ENCODE data around the gene MUC12. TPM values are rescaled to one million over a fixed set of nuclear protein-coding genes. Genes with fewer than 3 reads are reported as not detected.
"Not testable (repeated sequence)": the region's sequence is repeated elsewhere in the genome, so short reads cannot be mapped to it uniquely, and the experiment has no call there.

MUC12 gene
- total and polyA plus RNA-seq, 2 of the 8 experiments (the other 6 are each of a cell fraction or from before 2014, with no cell fraction given): 7.7 to 16.2 TPM

DNA sequence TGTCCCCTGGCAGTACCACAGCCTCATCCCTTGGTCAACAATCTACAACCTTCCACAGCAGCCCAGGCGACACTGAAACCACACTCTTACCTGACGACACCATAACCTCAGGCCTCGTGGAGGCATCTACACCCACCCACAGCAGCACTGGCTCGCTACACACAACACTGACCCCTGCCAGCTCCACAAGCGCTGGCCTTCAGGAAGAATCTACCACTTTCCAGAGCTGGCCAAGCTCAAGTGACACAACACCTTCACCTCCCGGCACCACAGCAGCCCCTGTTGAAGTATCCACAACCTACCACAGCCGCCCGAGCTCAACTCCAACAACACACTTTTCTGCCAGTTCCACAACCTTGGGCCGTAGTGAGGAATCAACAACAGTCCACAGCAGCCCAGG, 30.0 kb downstream of the MUC12 start:
- POLR2A ChIA-PET (ENCODE audit: partially characterized antibody); H2BK120ac ChIP-seq (replicated peaks; ENCODE audit: low read depth, low read length); FAIRE-seq; H3K9me3 ChIP-seq (ENCODE audit: insufficient read depth in 2 of 2, low read depth in 1 of 2, low read length in 1 of 2); DNase-seq (ENCODE audit: low read depth in 1 of 2, low spot score in 2 of 2); H3K79me1 ChIP-seq (ENCODE audit: low read depth, low read length); H3K4me1 ChIP-seq (replicated peaks in 1 of 4; ENCODE audit: control insufficient read depth in 3 of 4, insufficient read depth in 4 of 4, low read length in 3 of 4); H2BK12ac ChIP-seq (ENCODE audit: low read depth, low read length); H2AK5ac ChIP-seq (ENCODE audit: low read depth, low read length); H3K4me3 ChIP-seq (ENCODE audit: extremely low read depth in 1 of 4, insufficient read depth in 2 of 4, low read depth in 3 of 4, low read length in 4 of 4); H2BK5ac ChIP-seq (ENCODE audit: low read depth, low read length); H3K36me3 ChIP-seq (ENCODE audit: control insufficient read depth in 2 of 4, insufficient read depth in 4 of 4, low read length in 3 of 4); H3K4ac ChIP-seq (replicated peaks; ENCODE audit: insufficient read length, low read depth, low read length); H3K18ac ChIP-seq (ENCODE audit: extremely low read depth, low read length); H4K20me1 ChIP-seq (replicated peaks in 1 of 2; ENCODE audit: control insufficient read depth in 1 of 2, insufficient read depth in 2 of 2, low read length in 2 of 2); H2BK15ac ChIP-seq (ENCODE audit: low read length); H3K56ac ChIP-seq (replicated peaks; ENCODE audit: insufficient read length, low read depth, low read length); H4K91ac ChIP-seq (replicated peaks; ENCODE audit: insufficient read length, low read length); H3K23ac ChIP-seq (ENCODE audit: insufficient read length); H3K14ac ChIP-seq (ENCODE audit: insufficient read length); H3K27me3 ChIP-seq (replicated peaks in 1 of 4; ENCODE audit: control insufficient read depth in 3 of 4, extremely low read depth in 1 of 4, insufficient read depth in 3 of 4, low read length in 3 of 4); CTCF ChIA-PET (ENCODE audit: partially characterized antibody); H2BK20ac ChIP-seq (ENCODE audit: low read length); H3K9ac ChIP-seq (replicated peaks in 1 of 4; ENCODE audit: extremely low read depth in 1 of 4, low read depth in 3 of 4, low read length in 3 of 4); H3K27ac ChIP-seq (ENCODE audit: low read depth, low read length); H3K79me2 ChIP-seq (ENCODE audit: control insufficient read depth in 1 of 2, insufficient read depth in 2 of 2, low read length in 2 of 2); H3K23me2 ChIP-seq (ENCODE audit: low read depth, low read length); H4K5ac ChIP-seq (ENCODE audit: insufficient read length, low read depth, low read length); H4K8ac ChIP-seq (ENCODE audit: extremely low read depth, insufficient read depth, low read length); H3K4me2 ChIP-seq (ENCODE audit: insufficient read depth in 1 of 2, low read depth in 2 of 2, low read length in 2 of 2); H2AFZ ChIP-seq (ENCODE audit: low read length): not testable (repeated sequence)
- WGBS, 2 experiments (ENCODE audit: extremely low coverage in 1 of 2, insufficient coverage in 1 of 2, insufficient read length in 1 of 2, insufficient replicate concordance in 2 of 2, low coverage in 1 of 2, low lambda C conversion rate in 2 of 2, missing lambda C conversion rate in 1 of 2): no CpG with 5 or more reads among the region's 9 CpGs

DNA sequence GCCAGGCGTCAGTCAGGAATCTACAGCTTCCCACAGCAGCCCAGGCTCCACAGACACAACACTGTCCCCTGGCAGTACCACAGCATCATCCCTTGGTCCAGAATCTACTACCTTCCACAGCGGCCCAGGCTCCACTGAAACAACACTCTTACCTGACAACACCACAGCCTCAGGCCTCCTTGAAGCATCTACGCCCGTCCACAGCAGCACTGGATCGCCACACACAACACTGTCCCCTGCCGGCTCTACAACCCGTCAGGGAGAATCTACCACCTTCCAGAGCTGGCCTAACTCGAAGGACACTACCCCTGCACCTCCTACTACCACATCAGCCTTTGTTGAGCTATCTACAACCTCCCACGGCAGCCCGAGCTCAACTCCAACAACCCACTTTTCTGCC, 30.7 kb downstream of the MUC12 start:
- H3K79me1 ChIP-seq (ENCODE audit: low read depth, low read length); H3K27me3 ChIP-seq (replicated peaks in 1 of 4; ENCODE audit: control insufficient read depth in 3 of 4, extremely low read depth in 1 of 4, insufficient read depth in 3 of 4, low read length in 3 of 4); H4K8ac ChIP-seq (ENCODE audit: extremely low read depth, insufficient read depth, low read length); H3K14ac ChIP-seq (ENCODE audit: insufficient read length); H3K27ac ChIP-seq (ENCODE audit: low read depth, low read length); H2AK5ac ChIP-seq (ENCODE audit: low read depth, low read length); H4K5ac ChIP-seq (ENCODE audit: insufficient read length, low read depth, low read length); H3K56ac ChIP-seq (replicated peaks; ENCODE audit: insufficient read length, low read depth, low read length); H2AFZ ChIP-seq (ENCODE audit: low read length); H2BK20ac ChIP-seq (ENCODE audit: low read length); CTCF ChIA-PET (ENCODE audit: partially characterized antibody); H3K23me2 ChIP-seq (ENCODE audit: low read depth, low read length); H2BK12ac ChIP-seq (ENCODE audit: low read depth, low read length); POLR2A ChIA-PET (ENCODE audit: partially characterized antibody); H4K20me1 ChIP-seq (replicated peaks in 1 of 2; ENCODE audit: control insufficient read depth in 1 of 2, insufficient read depth in 2 of 2, low read length in 2 of 2); H3K18ac ChIP-seq (ENCODE audit: extremely low read depth, low read length); H3K4me3 ChIP-seq (ENCODE audit: extremely low read depth in 1 of 4, insufficient read depth in 2 of 4, low read depth in 3 of 4, low read length in 4 of 4); H3K4ac ChIP-seq (replicated peaks; ENCODE audit: insufficient read length, low read depth, low read length); H3K9me3 ChIP-seq (ENCODE audit: insufficient read depth in 2 of 2, low read depth in 1 of 2, low read length in 1 of 2); DNase-seq (ENCODE audit: low read depth in 1 of 2, low spot score in 2 of 2); H3K4me1 ChIP-seq (replicated peaks in 1 of 4; ENCODE audit: control insufficient read depth in 3 of 4, insufficient read depth in 4 of 4, low read length in 3 of 4); H3K23ac ChIP-seq (ENCODE audit: insufficient read length); H4K91ac ChIP-seq (replicated peaks; ENCODE audit: insufficient read length, low read length); H2BK5ac ChIP-seq (ENCODE audit: low read depth, low read length); H3K36me3 ChIP-seq (ENCODE audit: control insufficient read depth in 2 of 4, insufficient read depth in 4 of 4, low read length in 3 of 4); H3K4me2 ChIP-seq (ENCODE audit: insufficient read depth in 1 of 2, low read depth in 2 of 2, low read length in 2 of 2); FAIRE-seq; H2BK15ac ChIP-seq (ENCODE audit: low read length); H3K9ac ChIP-seq (replicated peaks in 1 of 4; ENCODE audit: extremely low read depth in 1 of 4, low read depth in 3 of 4, low read length in 3 of 4); H3K79me2 ChIP-seq (ENCODE audit: control insufficient read depth in 1 of 2, insufficient read depth in 2 of 2, low read length in 2 of 2); H2BK120ac ChIP-seq (replicated peaks; ENCODE audit: low read depth, low read length): not testable (repeated sequence)
- 88% methylated on average over 10 of the region's 10 CpGs; no CpG with 5 or more reads in 1 of the 2 experiments for WGBS, 2 experiments (ENCODE audit: extremely low coverage in 1 of 2, insufficient coverage in 1 of 2, insufficient read length in 1 of 2, insufficient replicate concordance in 2 of 2, low coverage in 1 of 2, low lambda C conversion rate in 2 of 2, missing lambda C conversion rate in 1 of 2)
